ENCODE results near the gene SFXN5. TPM values are rescaled to one million over a fixed set of nuclear protein-coding genes. Genes with fewer than 3 reads are reported as not detected.
A peak's percentile ranks its signal among the peaks of the same experiment; 100 is the strongest.

SFXN5 gene
- total RNA-seq, 1 donor from 2014 or later = 9.3 TPM

- peaks cover 48 to 51% of the 10 kb centered on the region in 2 donors for H3K36me3 ChIP-seq
- intact Hi-C loops (cut with DNase I) = no loop called here
- no peak for DNase-seq (ENCODE audit: low spot score in 2 of 2)
Observed at GRCh38 chr2:73077424-73077795, 5.9 kb upstream of the SFXN5 start.

DNA sequence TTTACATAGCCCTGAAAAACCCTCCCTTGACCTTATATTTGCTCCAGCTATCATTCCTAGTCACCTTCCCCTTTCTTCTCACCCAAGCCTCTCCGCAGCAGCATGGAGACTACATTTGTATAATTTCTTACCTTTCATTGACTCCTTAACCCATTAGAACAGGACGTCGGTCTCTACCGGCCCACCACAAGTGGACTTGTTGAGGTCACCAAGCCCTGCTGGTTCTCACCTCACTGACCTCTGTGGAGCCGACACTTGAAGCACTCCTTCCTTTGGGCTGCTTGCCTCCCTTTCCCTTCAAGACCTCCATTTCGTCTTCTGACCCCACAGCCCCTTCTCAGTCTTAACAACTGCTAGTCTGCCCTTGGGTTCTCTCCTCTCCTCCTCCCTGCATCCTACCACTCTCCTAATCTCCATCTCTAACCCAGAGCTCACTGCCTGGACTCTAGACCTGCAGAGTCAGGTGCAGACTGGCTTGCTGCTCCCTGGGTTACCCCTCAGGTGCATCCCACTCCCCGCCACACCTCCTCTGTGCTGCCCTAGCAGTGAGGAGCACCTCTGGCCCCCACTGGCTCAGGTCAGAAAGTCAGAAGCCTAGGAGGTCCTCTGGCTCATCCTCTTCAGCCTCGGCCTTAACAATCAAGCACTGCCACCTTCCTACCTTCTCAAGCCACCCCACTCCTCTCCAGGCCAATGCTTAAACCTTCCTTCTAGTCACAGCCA lies 5.3 kb upstream of the SFXN5 start:
- Histone ChIP-seq H3K36me3 (peaks cover 48 to 51% of the 10 kb centered on the region in 2 donors), H3K9me3 (no peaks in the 10 kb centered on the region), H3K4me1 (peaks cover 2 to 8% of the 10 kb centered on the region in 2 donors), H3K27me3 (no peaks in the 10 kb centered on the region), H3K4me3 (no peak overlapping the region), H3K27ac (no peak overlapping the region)
- TF ChIP-seq CTCF (IDR thresholded peaks at IDR 0.05) = no peak
- no peak for DNase-seq (ENCODE audit: low spot score in 2 of 2)
- intact Hi-C loops (cut with DNase I) = no loop called here

More at GRCh38 chr2:73077424-73077795, 5.9 kb upstream of the SFXN5 start:
- H3K27me3 ChIP-seq = no peaks in the 10 kb centered on the region
- peaks cover 0 to 3% of the 10 kb centered on the region in 2 donors for H3K4me1 ChIP-seq
- no peak for TF ChIP-seq CTCF (IDR thresholded peaks at IDR 0.05)
- no peak overlapping the region for H3K4me3 ChIP-seq
- H3K9me3 ChIP-seq = no peaks in the 10 kb centered on the region
- no peak overlapping the region for H3K27ac ChIP-seq

GRCh38 chr2:73075477-73076373 lies 4.2 kb upstream of the SFXN5 start:
- no peak for DNase-seq (ENCODE audit: low spot score in 2 of 2)
- Histone ChIP-seq H3K4me1 (peaks cover 3 to 5% of the 10 kb centered on the region in 2 donors), H3K27ac (peak overlapping the region in 1 of 2 donors; percentile 17), H3K27me3 (no peaks in the 10 kb centered on the region), H3K36me3 (peaks cover 41 to 46% of the 10 kb centered on the region in 2 donors), H3K9me3 (no peaks in the 10 kb centered on the region), H3K4me3 (no peak overlapping the region)
- intact Hi-C loops (cut with DNase I) = no loop called here
- TF ChIP-seq CTCF (IDR thresholded peaks at IDR 0.05) = no peak

- Histone ChIP-seq H3K36me3 (peaks cover 28 to 32% of the 10 kb centered on the region in 2 donors), H3K27ac (no peak overlapping the region), H3K9me3 (no peaks in the 10 kb centered on the region), H3K4me3 (no peak overlapping the region), H3K4me1 (peaks cover 7 to 11% of the 10 kb centered on the region in 2 donors), H3K27me3 (no peaks in the 10 kb centered on the region)
- TF ChIP-seq CTCF (IDR thresholded peaks at IDR 0.05) = no peak
- intact Hi-C loops (cut with DNase I) = loop anchor here (5.0 kb wide), 3 partner anchors 103 to 663 kb away; partner anchors contain the start of genes EXOC6B and TPRKB
- no peak for DNase-seq (ENCODE audit: low spot score in 2 of 2)
Observed at GRCh38 chr2:73074110-73075069, 2.9 kb upstream of the SFXN5 start.

DNA sequence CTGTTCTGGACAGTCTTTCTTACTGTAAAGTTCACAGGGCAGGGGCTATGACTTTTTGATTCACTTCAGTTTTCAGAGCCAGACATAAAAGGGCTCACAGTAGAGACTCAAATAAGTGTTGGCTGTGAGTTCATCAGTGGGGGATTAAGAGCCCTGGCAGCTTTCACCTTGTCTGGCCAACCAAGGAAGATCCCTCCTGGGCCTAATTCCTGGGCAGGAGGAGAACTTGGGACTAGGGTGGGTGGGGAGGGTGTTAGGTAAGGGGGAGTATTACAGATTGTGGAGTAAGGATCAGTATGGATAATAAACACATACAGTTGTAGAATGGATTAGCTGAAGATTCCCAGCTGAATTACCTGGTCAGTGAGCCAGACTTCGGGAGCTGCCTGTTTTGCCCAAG lies 904 bp upstream of the SFXN5 start:
- no peak for DNase-seq (ENCODE audit: low spot score in 2 of 2)
- H3K36me3 ChIP-seq = peaks cover 18 to 22% of the 10 kb centered on the region in 2 donors
- no peaks in the 10 kb centered on the region for H3K9me3 ChIP-seq
- no peak for TF ChIP-seq CTCF (IDR thresholded peaks at IDR 0.05)
- H3K4me3 ChIP-seq = peak overlapping the region; percentile 91 to 92
- H3K27me3 ChIP-seq = no peaks in the 10 kb centered on the region
- intact Hi-C loops (cut with DNase I) = loop anchor here (5.0 kb wide), 3 partner anchors 105 to 665 kb away; partner anchors contain the start of genes EXOC6B and TPRKB
- peaks cover 10 to 15% of the 10 kb centered on the region in 2 donors for H3K4me1 ChIP-seq
- H3K27ac ChIP-seq = peak overlapping the region; percentile 84 to 93
